Heart right ventricle (tissue), 16 donors: ENCODE measurements around the gene SLC37A4. TPM values are rescaled to one million over a fixed set of nuclear protein-coding genes. Genes with fewer than 3 reads are reported as not detected.
"Not testable (repeated sequence)": the region's sequence is repeated elsewhere in the genome, so short reads cannot be mapped to it uniquely, and the experiment has no call there.

Experiments used
- ATAC-seq, 8 donors: fragments of 200-7000 bp; cut with Tn5 transposase; one replicate each; pipeline ENCODE4 v1.9.1; 2020; ENCODE audit warnings: mild to moderate bottlenecking in 8 of 8, moderate library complexity in 8 of 8, moderate number of reproducible peaks in 1 of 8
- DNase-seq, 2 donors: peaks; one replicate each; pipeline ENCODE4 v3.0.0-alpha.2; 2020
- H3K27ac ChIP-seq, 10 donors: fragments of 200-600 bp; sonication (generic) in 2 of 10; one replicate each; pipeline versions ENCODE4 v1.5.0 to v1.8.0; 2020 to 2022; ENCODE audit warnings: mild to moderate bottlenecking in 3 of 10
- H3K27me3 ChIP-seq, 7 donors: fragments of 200-600 bp; one replicate each; pipeline ENCODE4 v1.8.0; 2021 to 2022; ENCODE audit warnings: mild to moderate bottlenecking in 2 of 7
- H3K36me3 ChIP-seq, 9 donors: fragments of 200-600 bp; sonication (generic) in 1 of 9; one replicate each; pipeline versions ENCODE4 v1.5.0 to v1.8.0; 2020 to 2022; ENCODE audit warnings: mild to moderate bottlenecking in 2 of 9
- H3K4me1 ChIP-seq, 9 donors: fragments of 200-600 bp; sonication (generic) in 1 of 9; one replicate each; pipeline versions ENCODE4 v1.5.0 to v1.8.0; 2020 to 2022; ENCODE audit warnings: mild to moderate bottlenecking in 4 of 9
- H3K4me3 ChIP-seq, 10 donors: fragments of 200-600 bp; sonication (generic) in 2 of 10; one replicate each; pipeline versions ENCODE4 v1.5.0 to v1.8.0; 2020 to 2022; ENCODE audit warnings: mild to moderate bottlenecking in 7 of 10, moderate library complexity in 2 of 10
- H3K9me3 ChIP-seq, 11 donors: fragments of 200-600 bp in 10 of 11; sonication (generic) in 2 of 11; one replicate each; pipeline versions ENCODE4 v1.5.0 to v1.8.0; 2013 to 2022; ENCODE audit warnings: mild to moderate bottlenecking in 2 of 11, control low read depth in 1 of 11, moderate library complexity in 1 of 11
- CTCF ChIP-seq, 9 donors: fragments of 200-600 bp; sonication (generic) in 2 of 9; IDR thresholded peaks; one replicate each; pipeline versions ENCODE4 v1.5.0 to v1.8.0; 2021 to 2022; ENCODE audit warnings: antibody characterized with exemption in 9 of 9, mild to moderate bottlenecking in 5 of 9, moderate library complexity in 1 of 9
- WGBS, 2 donors: extraction: QIAGEN DNeasy Blood & Tissue Kit; methylation state at CpG; one replicate each; pipeline ENCODE4 v1.1.7; 2013; ENCODE audit warnings: inconsistent platforms in 1 of 2; 5-methylcytosine and 5-hydroxymethylcytosine counted together
- intact Hi-C, 10 donors: fragments of 100-400 bp; cut with DNase I; formaldehyde crosslinking; loops; one replicate each; pipeline versions ENCODE4 v1.11.1 to v1.14.2; 2022
- polyA plus RNA-seq, 2 donors: library from polyadenylated mRNA; stranded (reverse); fragments of 200-250 nt; gene quantifications; one replicate each; pipeline ENCODE4 v1.2.3, GENCODE V29; 2013
- total RNA-seq, 10 donors: library from RNA; stranded (reverse); fragmentation: NEBNext Ultra II Directional in 3 of 10; extraction: Animal tissue kit (Norgen Biotek cat#: 25700) in 3 of 10; gene quantifications; one replicate each; pipeline versions ENCODE4 v1.2.1 to v1.2.4, GENCODE V29; 2021 to 2023
- donor health status: Arrhythmogenic right ventricular cardiomyopathy.
- donor health status: ischemic (EF 13 %, LVEDD 7.1; RV severe dilation, severe dysfunction).
- donor health status: healthy with polysubstance abuse.
- donor health status: DM: no; HTN: yes; CAD: no.
- donor health status: DM: no; HTN: no; CAD: no.
- donor health status: ischemic (EF 25% LVEDD 6.9; RV normal size, moderate dysfunction).
- donor health status: ischemic (EF 25% LVEDD 5.7; RV mildly dilated, moderate dysfunction).
- donor health status: healthy.
- donor health status: DM: yes; HTN: yes; CAD: no.
- donor health status: Ischemic cardiomyopathy.
- donor health status: ischemic (EF 35%, LVEDD 5.7; RV mildly dilated, moderate dysfunction).
- donor health status: nonischemic (EF 11% LVEDD 7.7; RV severe dilation, severe dysfunction).
- donor health status: DM: yes; HTN: yes; CAD: no.
- donor health status: PGD.
- donor health status: ischemic (EF 29% LVEDD 5.4; RV normal size, mild dysfunction).
- donor health status: nonischemic (EF 23%, LVEDD 6.1; RV moderate dilation, normal function).

SLC37A4 gene
- total and polyA plus RNA-seq, 12 donors: 3.8 to 12.0 (median 6.9) TPM

DNA sequence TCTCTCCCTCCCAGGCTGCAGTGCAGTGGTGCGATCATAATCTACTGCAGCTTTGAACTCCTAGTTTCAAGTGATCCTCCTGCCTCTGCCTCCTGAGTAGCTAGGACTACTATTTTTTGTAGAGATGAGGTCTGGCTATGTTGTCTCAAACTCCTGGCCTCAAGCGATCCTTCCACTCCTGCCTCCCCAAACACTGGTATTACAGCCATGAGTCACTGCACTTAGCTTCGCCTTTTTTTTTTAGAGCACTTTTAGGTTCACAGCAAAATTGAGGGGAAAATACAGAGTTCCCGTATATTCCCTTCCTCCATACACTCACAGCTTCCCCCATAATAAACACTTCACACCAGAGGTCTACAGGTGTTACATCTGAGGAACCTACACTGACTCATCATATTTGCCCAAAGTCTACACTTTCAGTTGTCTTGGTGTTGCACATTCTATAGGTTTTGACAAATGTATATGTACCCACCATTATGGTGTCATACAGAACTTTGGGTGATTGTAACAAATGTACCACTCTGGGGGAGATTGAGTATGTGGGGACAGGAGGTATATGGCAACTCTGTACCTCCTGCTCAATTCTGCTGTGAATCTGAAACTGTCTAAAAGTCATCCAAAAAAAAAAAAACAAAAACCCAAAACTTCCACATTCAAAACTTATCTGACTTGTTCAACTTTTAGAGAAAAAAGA lies 11.3 kb upstream of the SLC37A4 start:
- H3K36me3 ChIP-seq: peaks cover 0 to 29% (median 22%) of the 10 kb centered on the region in 9 donors
- H3K27me3 ChIP-seq: no peaks in the 10 kb centered on the region
- no peaks in the 10 kb centered on the region for H3K4me1 ChIP-seq
- no peak overlapping the region for H3K27ac ChIP-seq
- ATAC-seq (no peak), DNase-seq (no peak)
- no peak for TF ChIP-seq CTCF (IDR thresholded peaks at IDR 0.05)
- intact Hi-C loops: no loop called here
- WGBS, 2 donors: 92 to 95% methylated on average over 4 of the region's 4 CpGs
- H3K9me3 ChIP-seq: no peaks in the 10 kb centered on the region
- no peak overlapping the region for H3K4me3 ChIP-seq

DNA sequence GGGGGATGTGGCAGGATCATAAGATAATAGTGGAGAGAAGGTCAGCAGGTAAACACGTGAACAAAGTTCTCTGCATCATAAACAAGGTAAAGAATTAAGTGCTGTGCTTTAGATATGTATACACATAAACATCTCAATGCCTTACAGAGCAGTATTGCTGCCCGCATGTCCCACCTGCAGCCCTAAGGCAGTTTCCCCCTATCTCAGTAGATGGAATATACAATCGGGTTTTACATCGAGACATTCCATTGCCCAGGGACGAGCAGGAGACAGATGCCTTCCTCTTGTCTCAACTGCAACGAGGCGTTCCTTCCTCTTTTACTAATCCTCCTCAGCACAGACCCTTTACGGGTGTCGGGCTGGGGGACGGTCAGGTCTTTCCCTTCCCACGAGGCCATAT lies 8.8 kb upstream of the SLC37A4 start:
- H3K4me1 ChIP-seq, DNase-seq, H3K9me3 ChIP-seq, H3K36me3 ChIP-seq, ATAC-seq, intact Hi-C loops, H3K4me3 ChIP-seq, H3K27ac ChIP-seq, H3K27me3 ChIP-seq: not testable (repeated sequence)
- 30 to 31% methylated on average over 9 to 11 of the region's 11 CpGs for WGBS, 2 donors

DNA sequence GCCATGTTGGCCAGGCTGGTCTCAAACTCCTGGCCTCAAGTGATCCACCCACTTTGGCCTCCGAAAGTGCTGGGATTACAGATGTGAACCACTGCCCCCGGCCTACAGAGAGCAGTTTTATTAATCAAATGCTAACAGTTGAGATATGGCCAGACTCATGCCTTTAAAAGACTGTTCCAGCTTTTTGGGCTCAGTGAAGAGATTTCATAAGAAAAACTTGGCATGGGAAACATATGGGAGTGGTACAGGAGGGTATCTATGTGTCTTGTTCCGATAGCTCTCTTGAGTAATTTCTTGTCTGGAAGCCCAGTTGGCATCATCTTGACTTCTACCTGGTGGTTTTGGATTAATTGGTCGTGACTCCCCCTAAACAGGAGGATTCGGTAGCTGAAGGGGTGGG lies 8.2 kb upstream of the SLC37A4 start:
- ATAC-seq: no peak
- Histone ChIP-seq H3K4me3 (no peak overlapping the region), H3K27ac (no peak overlapping the region), H3K9me3 (no peaks in the 10 kb centered on the region), H3K27me3 (no peaks in the 10 kb centered on the region), H3K36me3 (no peaks in the 10 kb centered on the region), H3K4me1 (no peaks in the 10 kb centered on the region)
- no peak for TF ChIP-seq CTCF (IDR thresholded peaks at IDR 0.05)
- no peak for DNase-seq
- 85 to 86% methylated on average over 5 of the region's 5 CpGs for WGBS, 2 donors
- intact Hi-C loops: no loop called here

GRCh38 chr11:119034813-119035212 lies 4.1 kb upstream of the SLC37A4 start:
- no peak for ATAC-seq
- no peak for DNase-seq
- H3K4me3 ChIP-seq: no peak overlapping the region
- WGBS, 2 donors: 85 to 87% methylated on average over 3 of the region's 3 CpGs
- H3K27me3 ChIP-seq: no peaks in the 10 kb centered on the region
- no peaks in the 10 kb centered on the region for H3K36me3 ChIP-seq
- H3K27ac ChIP-seq: no peak overlapping the region
- H3K4me1 ChIP-seq: peaks cover 3 to 14% (median 9%) of the 10 kb centered on the region in 9 donors
- TF ChIP-seq CTCF (IDR thresholded peaks at IDR 0.05): no peak
- no peaks in the 10 kb centered on the region for H3K9me3 ChIP-seq
- intact Hi-C loops: no loop called here

DNA sequence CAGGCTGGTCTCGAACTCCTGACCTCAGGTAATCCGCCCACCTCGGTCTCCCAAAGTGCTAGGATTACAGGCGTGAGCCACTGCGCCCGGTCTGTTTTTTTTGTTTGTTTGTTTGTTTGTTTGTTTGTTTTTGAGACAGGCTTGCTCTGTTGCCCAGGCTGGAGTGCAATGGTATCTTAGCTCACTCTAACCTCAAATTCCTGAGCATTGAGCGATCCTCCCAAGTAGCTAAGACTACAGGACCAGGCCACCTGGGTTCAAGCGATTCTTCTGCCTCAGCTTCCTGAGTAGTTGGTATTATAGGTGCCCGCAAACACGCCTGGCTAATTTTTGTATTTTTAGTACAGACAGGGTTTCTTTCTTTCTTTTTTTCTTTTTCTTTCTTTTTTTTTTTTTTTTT lies 2.7 kb upstream of the SLC37A4 start:
- 87 to 90% methylated on average over 10 of the region's 10 CpGs for whole genome bisulfite sequencing, 2 donors
- H3K4me1 ChIP-seq: peaks cover 9 to 27% (median 20%) of the 10 kb centered on the region in 9 donors
- H3K27me3 ChIP-seq, DNase-seq, ATAC-seq, H3K27ac ChIP-seq, intact Hi-C loops, H3K9me3 ChIP-seq, H3K4me3 ChIP-seq, H3K36me3 ChIP-seq: not testable (repeated sequence)
